HFFc6 (cell line): ENCODE data around the gene TBPL1. TPM values are rescaled to one million over a fixed set of nuclear protein-coding genes. Genes with fewer than 3 reads are reported as not detected.

Experiments used
- DNase-seq: peaks from one replicate; pipeline ENCODE4 v3.0.0-alpha.2; 2018
- H3K27ac Mint-ChIP-seq: 2 replicates; pipeline ENCODE4 v1.8.0; 2020; ENCODE audit warnings: mild to moderate bottlenecking, mixed read lengths
- H3K27me3 Mint-ChIP-seq: 2 replicates; pipeline ENCODE4 v1.8.0; 2021; ENCODE audit warnings: mild to moderate bottlenecking, moderate library complexity, mixed read lengths; ENCODE audit not compliant: insufficient read depth
- H3K36me3 Mint-ChIP-seq: 2 replicates; pipeline ENCODE4 v1.8.0; 2021; ENCODE audit warnings: low read depth, mixed read lengths
- H3K4me1 Mint-ChIP-seq: 2 replicates; pipeline ENCODE4 v1.8.0; 2020; ENCODE audit warnings: low read depth, mixed read lengths
- H3K4me3 Mint-ChIP-seq: 2 replicates; pipeline ENCODE4 v1.8.0; 2020; ENCODE audit warnings: mild to moderate bottlenecking, moderate library complexity, mixed read lengths
- H3K9me3 Mint-ChIP-seq: 2 replicates; pipeline ENCODE4 v1.8.0; 2020; ENCODE audit warnings: mild to moderate bottlenecking, mixed read lengths
- CTCF ChIP-seq: fragments of 200-600 bp; sonication (generic); IDR thresholded peaks from 2 replicates; pipeline ENCODE4 v1.5.0; 2021; ENCODE audit warnings: antibody characterized with exemption, mild to moderate bottlenecking
- long read RNA-seq: library from polyadenylated mRNA; unstranded; transcript quantifications from one replicate; pipeline ENCODE4 v2.0.0, GENCODE V29; 2019
- total RNA-seq, 6 experiments: library from RNA; stranded (reverse); fragmentation: NEBNext Ultra II Directional; extraction: Animal tissue kit (Norgen Biotek cat#: 25700); gene quantifications; 2 replicates in 1 of 6; 3 replicates in 5 of 6; pipeline ENCODE4 v1.2.3, GENCODE V29; 2021

The TBPL1 gene
- total RNA-seq: 10 to 100 TPM; 30.7 to 40.6 (median 34.0) TPM
- long read RNA-seq, full-length matches to known transcripts: 33 of 37 reads
- long read RNA-seq, partial matches to known transcripts: 2 of 37 reads
- long read RNA-seq, other reads (novel, unspliced or antisense): 2 of 37 reads

DNA sequence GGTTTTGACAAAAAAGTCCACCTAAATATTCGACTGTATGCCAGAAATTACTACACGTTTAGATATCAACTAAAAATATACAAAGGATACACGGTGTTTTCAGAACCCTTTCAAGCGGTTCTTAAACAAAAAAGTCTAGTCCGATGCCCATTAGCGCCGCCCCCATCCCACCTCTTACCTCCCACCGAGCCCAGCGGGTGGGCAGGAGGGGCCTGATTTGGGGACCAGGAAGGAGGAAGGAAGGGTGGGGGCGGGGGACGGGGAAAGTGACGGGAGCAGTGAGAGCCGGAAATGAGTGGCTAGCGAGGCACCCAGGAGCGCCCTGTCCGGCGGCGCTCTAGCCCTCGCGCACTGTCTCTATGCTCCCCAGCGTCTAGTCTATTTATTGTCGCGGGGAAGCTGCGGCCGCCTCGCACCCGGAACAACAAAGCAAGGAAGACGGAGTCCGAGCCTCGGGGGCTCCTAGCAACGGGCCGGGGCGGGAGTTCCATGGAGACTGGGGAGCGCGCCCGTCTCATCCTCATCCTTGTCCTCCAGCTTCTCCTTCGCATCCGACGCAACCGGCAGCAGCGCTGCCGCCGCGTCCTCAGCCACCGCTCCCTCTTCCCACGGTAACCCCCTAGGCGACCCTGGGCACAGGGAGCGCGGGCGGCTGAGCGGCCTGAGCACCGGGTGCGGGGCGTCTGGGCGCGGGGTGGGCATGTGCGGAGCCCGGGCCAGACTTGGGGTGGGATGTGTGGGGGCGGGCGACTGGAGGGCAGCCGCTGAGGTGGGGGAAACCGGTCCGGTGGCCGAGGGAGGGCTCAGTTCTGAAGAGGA lies at the start of gene TBPL1:
Gene TBPL1 (plus strand): TSS at position 410 of the 819 bp plus-strand sequence. CDS start 26,902 bp downstream, outside the sequence.
- H3K9me3 Mint-ChIP-seq: no peaks in the 10 kb centered on the region
- H3K27ac Mint-ChIP-seq: peak within 1 kb of the TSS; percentile 98
- no peaks in the 10 kb centered on the region; the same call in none of the 2 replicates for H3K27me3 Mint-ChIP-seq
- H3K36me3 Mint-ChIP-seq: no peaks in the 10 kb centered on the region; the same call in 1 of the 2 replicates
- peak within 1 kb of the TSS; percentile 97 for H3K4me3 Mint-ChIP-seq
- H3K4me1 Mint-ChIP-seq: peaks cover 42% of the 10 kb centered on the region
- TF ChIP-seq CTCF: no peak
- DNase-seq: peak; percentile 90

GRCh38 chr6:133903855-133904254 lies 49.2 kb upstream of the TBPL1 start:
- H3K4me1 Mint-ChIP-seq: no peaks in the 10 kb centered on the region
- H3K4me3 Mint-ChIP-seq: no peak overlapping the region
- H3K27ac Mint-ChIP-seq: no peak overlapping the region
- H3K36me3 Mint-ChIP-seq: no peaks in the 10 kb centered on the region; the same call in 1 of the 2 replicates
- DNase-seq: no peak
- H3K27me3 Mint-ChIP-seq: peaks cover 37% of the 10 kb centered on the region
- no peak for TF ChIP-seq CTCF
- H3K9me3 Mint-ChIP-seq: no peaks in the 10 kb centered on the region

DNA sequence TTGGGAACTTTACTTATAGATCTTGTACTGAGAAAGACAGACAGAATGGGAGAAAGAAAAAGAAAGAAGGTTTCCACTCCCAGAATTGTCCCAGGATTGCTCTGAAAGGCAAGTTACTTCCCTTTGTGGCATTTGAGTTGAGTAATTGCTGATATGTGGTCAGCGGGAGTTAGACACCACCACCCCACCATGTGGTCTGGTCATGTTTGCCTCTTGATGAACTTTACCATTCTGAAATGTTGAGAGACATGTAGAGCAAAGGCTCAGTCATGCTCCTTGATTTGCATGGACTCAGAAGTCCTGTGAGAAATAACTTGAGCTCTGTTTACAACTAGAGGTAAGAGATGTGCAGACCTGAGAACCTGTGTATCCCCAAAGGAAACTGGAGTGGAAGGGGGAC lies 47.0 kb upstream of the TBPL1 start:
- TF ChIP-seq CTCF: no peak
- DNase-seq: no peak
- Mint-ChIP-seq H3K9me3 (no peaks in the 10 kb centered on the region), H3K27ac (no peak overlapping the region), H3K4me1 (no peaks in the 10 kb centered on the region), H3K27me3 (peaks cover 44% of the 10 kb centered on the region), H3K4me3 (no peak overlapping the region), H3K36me3 (peaks cover 5% of the 10 kb centered on the region; the same call in 1 of the 2 replicates)

- Mint-ChIP-seq H3K27me3 (peaks cover 3% of the 10 kb centered on the region; the same call in 1 of the 2 replicates), H3K9me3 (peaks cover 8% of the 10 kb centered on the region), H3K4me1 (peaks cover 20% of the 10 kb centered on the region; the same call in 1 of the 2 replicates), H3K27ac (no peak overlapping the region; the same call in 1 of the 2 replicates), H3K4me3 (peak overlapping the region; percentile 22; the same call in 1 of the 2 replicates), H3K36me3 (peaks cover 6% of the 10 kb centered on the region; the same call in 1 of the 2 replicates)
- TF ChIP-seq CTCF: peak; percentile 98
- DNase-seq: peak; percentile 73
These were observed 36.3 kb upstream of the TBPL1 start for GRCh38 chr6:133916650-133917151.

DNA sequence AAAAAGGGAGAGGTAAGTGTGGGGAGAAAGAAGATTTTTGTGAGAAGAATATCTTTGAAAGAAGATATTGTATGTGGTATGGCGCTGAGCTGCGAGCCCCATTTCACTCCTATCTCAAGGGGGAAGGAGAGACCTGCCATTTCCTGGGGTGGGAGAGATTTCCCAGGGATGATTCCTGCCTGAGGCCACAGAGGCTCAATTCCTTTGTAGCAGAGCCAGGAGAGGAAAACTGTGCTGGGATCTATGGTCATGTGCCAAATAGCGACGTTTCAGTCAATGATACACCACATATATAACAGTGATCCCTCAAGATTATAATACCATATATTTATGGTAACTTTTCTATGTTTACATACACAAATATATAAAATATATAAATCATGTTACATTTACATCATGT lies 35.2 kb upstream of the TBPL1 start:
- H3K27ac Mint-ChIP-seq: no peak overlapping the region
- peaks cover 20% of the 10 kb centered on the region; the same call in 1 of the 2 replicates for H3K4me1 Mint-ChIP-seq
- DNase-seq: no peak
- no peak overlapping the region for H3K4me3 Mint-ChIP-seq
- H3K27me3 Mint-ChIP-seq: peaks cover 2% of the 10 kb centered on the region; the same call in 1 of the 2 replicates
- peaks cover 8% of the 10 kb centered on the region for H3K9me3 Mint-ChIP-seq
- TF ChIP-seq CTCF: no peak
- peaks cover 6% of the 10 kb centered on the region; the same call in 1 of the 2 replicates for H3K36me3 Mint-ChIP-seq
